ENCODE results near the gene WDR19.
"Not testable (repeated sequence)": the region's sequence is repeated elsewhere in the genome, so short reads cannot be mapped to it uniquely, and the experiment has no call there.

WDR19 gene

DNA sequence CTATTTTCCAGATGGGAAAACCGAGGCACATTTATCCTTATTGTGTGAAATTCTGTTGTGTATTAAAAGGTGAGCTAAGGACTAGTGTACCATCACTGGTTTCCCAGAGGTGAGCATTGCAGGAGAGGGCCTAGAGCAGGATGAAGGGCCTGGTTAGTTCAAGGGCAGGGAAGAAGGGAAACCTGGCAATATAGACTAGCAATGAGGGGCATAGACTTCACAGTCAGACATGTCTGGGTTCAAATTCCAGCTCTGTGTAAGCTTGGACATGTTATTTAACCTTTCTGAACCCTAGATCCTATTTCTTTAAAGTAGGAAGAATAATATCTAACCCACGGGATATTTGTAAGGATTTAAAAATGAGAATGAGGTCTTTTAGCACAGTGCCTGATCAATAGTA, 50.8 kb downstream of the WDR19 start:
- DNase-seq (ENCODE audit: low read depth), result no peak

DNA sequence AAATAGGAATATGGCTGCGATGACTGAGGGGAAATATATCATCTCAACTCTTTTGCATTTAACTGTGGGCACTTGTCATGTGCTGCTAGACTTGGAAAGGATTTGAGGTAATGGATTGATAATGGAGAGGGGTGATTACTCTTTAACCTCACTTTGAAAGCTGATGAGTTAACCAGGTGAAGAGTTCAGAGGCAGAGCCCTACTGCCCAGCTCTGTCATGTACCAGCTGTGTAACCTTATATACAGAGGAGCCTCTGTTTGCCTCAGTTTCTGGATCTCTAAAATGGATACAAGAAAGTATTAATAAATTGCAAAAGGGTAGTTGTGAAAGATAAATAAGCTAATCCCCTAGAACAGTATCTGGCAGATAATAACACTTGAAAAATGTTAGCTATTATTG, 51.5 kb downstream of the WDR19 start:
- no peak for DNase-seq (ENCODE audit: low read depth)

DNA sequence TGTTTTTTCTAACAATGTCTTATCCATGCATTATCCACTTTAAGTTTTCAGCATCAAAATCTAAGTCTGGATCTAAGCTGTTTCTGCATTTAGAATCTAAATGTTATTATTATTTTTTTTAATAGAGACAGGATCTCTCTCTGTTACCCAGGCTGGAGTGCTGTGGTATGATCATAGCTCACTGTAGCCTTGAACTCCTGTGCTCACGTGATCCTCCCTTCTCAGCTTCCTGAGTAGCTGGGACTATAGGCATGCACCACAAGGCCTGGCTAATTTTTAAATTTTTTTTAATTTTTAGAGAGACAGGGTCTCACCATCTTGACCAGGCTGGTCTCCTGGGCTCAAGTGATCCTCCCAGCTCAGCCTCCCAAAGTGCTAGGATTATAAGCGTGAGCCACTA, 52.7 kb downstream of the WDR19 start:
- DNase-seq (ENCODE audit: low read depth), result no peak

DNA sequence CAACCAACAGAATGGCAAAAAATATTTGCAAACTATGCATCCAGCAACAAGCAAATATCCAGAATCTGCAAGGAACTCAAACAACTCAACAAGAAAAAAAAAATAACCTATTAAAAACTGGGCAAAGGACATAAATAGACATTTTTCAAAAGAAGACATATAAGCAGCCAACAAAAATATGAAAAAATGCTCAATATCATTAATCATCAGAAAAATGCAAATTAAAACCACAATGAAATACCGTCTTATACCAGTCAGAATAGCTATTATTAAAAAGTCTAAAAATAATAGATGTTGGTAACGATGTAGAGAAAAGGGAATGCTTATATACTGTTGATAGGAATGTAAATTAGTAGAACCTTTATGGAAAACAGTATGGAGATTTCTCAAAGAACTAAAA, 53.4 kb downstream of the WDR19 start:
- no peak for DNase-seq (ENCODE audit: low read depth)

DNA sequence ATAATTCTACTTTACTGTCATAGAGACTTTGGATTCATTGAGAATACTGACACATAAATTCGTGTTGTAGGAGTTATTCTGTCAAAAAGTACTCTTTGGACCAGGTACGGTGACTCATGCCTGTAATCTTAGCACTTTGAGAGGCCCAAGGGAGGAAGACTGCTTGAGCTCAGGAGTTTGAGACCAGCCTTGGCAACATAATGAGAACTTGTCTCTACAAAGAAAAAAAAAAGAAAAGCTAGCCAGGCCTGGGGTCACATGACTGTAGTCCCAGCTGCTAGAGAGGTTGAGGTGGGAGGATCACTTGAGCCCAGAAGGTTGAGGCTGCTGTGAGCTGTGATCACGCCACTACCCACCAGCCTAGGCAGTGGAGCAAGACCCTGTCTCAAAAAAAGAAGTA, 54.9 kb downstream of the WDR19 start:
- DNase-seq (ENCODE audit: low read depth), result no peak

DNA sequence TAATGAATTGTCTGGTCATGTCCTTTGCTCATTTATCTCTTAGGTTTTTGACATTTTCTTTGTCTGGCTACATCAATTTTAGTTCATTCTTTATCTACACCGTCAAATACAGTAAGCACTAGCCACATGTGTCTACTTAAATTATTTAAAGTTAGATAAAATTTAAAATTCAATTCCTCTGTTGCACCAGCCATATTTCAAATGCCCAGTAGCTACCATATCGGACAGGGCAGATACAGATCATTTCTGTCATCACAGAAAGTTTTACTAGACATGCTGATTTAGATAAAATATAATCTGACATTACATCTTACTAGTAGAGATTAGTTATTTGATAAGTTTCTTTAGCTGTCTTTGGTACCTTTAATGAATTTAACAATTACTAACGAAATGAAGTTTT, 61.1 kb downstream of the WDR19 start:
- no peak for DNase-seq (ENCODE audit: low read depth)

DNA sequence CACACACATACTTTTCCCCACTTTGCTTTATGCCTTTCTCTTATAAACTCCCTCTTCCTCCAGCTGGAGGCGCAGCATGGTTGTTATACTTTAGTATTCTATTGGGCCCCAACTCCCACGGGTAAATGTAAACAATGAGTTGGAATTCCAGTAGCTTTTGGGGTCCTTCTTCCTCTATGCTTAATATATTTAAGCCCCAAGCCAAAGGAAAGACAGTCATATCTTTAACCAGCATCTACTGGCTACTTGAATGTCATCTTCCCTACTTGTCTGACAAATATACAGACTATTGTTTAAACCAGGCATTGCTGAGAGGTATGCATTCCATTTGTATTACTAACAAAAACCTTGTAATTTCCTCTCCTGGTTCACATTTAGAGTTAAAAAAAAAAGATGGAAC, 72.9 kb downstream of the WDR19 start:
- no peak for DNase-seq (ENCODE audit: low read depth)

DNA sequence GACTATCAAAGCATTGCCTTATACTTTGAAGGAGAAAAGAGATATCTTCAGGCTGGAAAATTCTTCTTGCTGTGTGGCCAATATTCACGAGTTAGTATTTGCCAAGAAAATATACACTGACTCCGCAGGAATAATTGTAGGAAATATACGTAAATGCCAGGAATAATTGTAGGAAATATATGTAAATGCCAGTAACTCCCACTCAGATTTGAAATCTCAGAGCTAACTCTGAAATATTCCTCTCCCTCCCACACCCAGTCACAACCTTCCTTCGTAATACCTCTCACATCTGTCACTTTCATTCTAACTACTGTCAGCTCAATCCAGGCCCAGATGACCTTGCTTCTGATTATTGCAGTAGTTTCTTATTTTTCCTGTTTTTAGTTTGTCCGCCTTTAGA, 73.5 kb downstream of the WDR19 start:
- DNase-seq (ENCODE audit: low read depth), result no peak

DNA sequence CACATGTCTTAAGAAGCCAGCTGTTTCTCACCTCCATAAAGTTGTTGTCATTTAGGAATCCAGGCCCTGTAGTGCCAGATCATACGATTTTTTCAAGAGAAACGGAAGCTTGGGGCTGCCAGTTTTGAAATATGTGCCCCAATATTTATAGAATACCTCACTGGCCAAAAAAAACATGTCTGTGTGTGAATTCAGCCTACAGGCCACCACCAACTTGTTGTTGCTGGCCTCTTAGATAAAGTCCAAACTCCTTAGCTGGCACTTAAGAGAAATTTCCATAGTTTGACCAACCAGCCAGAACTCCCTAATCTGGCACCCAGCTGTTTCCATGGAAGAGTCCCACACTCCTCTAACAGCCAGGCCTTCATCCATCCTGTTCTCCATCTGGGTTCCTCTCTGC, 74.1 kb downstream of the WDR19 start:
- peak; percentile 25 for DNase-seq (ENCODE audit: low read depth)

DNA sequence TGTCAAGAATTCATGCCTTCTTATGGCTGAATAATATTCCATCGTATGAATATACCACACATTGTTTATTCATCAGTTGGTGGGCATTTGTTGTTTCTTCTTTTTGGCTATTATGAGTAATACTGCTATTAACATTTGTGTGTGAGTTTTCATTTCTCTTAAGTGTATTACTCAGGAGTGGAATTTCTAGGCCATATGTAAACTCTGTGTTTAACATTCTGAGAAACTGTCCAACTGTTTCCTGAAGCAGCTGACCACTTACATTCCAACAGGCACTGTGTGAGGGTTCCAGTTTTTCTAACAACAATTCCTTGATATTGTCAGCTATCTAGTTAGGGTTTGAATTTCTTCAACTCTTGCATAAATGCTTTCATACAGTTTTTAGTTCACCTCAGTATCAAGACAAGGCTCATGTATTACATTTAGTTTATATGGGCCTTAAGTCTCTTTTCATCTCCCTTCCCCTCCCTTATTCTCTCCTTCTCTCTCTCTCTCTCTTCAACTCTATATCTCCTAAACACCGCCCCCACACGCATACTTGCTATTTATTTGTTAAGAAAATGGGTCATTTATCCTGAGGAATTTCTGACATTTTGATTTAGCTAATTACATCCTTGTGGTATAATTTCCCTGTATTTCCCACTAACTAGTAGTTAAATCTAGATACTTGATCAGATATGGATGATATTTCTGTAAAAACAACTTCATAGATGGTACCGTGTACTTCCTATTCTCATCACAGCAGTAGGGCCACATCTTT, 77.4 kb downstream of the WDR19 start:
- no peak for DNase-seq (ENCODE audit: low read depth)

DNA sequence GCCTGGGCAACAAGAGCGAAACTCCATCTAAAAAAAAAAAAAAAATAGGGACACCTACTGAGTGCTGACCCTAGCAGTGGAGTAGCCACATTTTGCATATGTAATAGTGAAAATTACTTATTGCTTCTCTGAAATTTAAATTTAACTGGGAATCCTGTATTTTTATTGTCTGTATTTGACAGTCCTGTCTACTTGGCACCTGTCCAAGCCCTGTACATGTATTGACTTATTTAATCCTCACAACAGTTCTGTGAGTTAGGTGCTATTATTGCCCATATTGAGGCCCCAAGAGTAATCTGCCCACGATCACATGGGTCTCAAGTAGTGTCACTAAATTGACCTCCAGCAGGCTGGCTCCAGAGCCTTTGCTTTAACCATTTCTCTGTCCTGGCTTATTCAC, 81.6 kb downstream of the WDR19 start:
- DNase-seq (ENCODE audit: low read depth), result no peak

DNA sequence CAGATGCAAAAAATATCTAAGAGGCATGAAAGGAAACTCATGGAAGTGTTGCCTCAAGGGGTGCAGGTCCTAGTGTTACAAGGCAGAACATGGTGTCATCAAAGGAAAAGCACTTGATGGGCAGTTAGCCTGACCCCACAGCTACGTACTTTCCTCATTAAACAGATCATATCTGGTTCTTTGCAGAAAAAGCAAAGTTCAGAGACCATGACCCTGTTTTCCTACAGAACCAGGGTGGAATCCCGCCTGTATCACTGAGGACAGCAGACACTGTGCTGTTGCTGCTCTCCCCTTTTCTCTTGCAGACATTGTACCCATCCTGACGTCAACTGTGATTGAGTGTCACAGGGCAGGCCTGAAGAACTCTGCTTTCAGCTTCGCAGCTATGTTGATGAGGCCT, 92.2 kb downstream of the WDR19 start:
- no peak for DNase-seq (ENCODE audit: low read depth)

DNA sequence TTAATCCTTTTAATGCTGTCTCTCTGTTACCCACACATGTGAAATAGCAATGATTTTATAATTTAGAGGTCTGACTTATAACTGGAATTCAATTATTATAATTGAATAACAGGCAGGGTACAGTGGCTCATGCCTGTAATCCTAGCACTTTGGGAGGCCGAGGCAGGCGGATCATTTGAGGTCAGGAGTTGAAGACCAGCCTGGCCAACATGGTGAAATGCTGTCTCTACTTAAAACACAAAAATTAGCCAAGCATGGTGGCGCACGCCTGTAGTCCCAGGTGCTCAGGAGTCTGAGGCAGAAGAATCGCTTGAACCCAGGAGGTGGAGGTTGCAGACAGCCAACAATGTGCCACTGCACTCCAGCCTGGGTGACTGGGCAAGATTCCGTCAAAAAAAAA, 95.3 kb downstream of the WDR19 start:
- not testable (repeated sequence) for DNase-seq (ENCODE audit: low read depth)

DNA sequence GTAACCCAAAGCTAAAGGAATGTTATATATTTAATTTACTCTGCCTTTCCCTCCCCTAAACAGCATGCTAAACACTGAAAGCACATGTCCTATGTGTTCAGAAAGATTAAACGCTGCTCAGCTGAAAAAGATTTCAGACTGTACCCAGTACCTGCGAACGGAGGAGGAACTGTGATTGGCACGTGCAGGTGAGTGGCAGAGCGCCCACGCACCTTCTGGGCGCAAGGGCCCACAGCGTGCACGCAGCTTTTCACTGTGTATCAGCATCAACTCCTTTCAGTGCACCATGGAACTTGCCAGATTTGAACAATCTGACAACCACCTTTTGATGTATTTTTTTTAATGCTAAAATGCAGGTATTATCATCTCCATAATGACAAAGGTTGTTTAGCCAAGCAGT, 96.1 kb downstream of the WDR19 start:
- DNase-seq (ENCODE audit: low read depth), result no peak

DNA sequence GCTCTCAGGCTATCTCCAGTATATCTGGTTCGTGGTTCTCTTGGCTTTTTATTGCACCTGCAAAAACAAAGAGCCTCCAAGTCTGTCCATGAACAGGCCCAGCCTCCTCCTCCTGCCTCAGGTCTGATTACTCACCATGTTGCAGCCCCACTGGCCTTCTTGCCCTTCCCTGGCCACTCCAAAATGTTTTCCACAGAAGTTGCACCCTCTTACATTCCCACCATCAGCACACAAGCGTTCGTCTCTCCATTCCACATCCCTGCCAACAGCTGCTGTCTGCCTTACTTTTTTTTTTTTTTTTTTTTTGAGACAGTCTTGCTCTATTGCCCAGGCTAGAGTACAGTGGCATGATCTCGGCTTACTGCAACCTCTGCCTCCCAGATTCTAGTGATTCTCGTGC, 97.1 kb downstream of the WDR19 start:
- no peak for DNase-seq (ENCODE audit: low read depth)

DNA sequence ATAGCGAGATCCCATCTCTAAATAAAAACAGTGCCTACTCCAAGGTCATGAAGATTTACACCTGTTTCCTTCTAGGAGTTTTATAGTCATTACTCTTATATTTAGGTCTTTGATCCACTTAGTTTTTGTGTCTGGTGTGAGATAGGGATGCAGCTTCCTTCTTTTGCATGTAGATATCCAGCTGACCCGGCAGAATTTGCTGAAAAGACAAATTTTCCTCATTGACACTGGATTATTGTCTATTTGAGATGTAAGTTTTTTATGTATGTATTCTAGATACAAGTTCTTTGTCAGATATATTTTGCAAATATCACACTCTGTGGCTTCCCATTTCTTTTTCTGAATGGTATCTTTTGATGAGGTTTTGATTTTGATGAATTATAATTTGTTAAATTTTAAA, 98.4 kb downstream of the WDR19 start:
- DNase-seq (ENCODE audit: low read depth), result no peak

DNA sequence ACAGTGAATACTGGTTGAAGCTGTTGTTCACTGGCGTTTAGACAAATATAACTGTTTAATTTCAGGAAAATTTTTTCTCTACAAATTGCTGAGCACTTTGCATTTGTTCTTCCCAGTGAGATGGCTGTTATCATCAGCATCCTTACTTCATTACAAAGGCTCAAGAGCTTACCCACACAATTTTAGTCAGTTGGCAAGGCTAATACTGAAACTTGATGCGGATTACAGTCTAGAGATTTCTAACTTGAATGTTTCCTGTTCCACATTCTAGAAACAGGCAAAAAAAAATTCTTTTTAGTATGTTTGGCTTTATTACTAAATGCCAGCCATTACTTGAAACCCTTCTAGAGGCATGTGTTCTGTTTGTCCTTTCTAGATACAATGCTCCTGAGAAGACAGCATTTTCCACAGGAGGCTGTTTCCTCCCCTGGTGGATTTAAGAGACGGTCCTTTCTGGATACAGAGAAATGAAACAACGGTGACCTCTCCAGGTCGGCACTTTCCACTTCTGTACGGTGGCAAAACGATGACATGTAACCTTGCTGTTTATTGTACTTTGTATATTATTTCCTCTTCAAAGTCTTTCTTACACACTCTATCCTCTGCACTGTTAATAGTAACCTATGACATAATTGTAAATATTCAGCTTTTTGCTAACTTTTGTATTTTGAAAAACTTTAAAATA, 102.9 kb downstream of the WDR19 start:
- no peak for DNase-seq (ENCODE audit: low read depth)

DNA sequence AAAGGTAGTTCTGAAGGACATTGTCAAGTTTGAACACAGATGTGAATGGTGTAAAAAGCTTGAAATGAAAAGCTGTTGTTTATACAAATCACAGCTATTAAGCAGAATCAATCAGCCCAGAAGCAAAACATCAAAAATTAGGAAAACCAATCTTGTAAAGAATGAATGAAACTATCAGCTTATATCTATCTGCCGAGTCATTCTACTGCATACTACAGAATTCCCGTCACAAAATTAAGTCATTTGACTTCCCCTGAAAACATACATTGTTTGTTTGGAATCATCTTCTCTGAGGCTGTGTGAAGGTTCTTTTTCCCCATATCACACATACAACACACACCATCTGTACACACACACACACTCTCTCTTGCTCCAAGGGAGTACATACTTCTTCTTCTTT, 103.5 kb downstream of the WDR19 start:
- no peak for DNase-seq (ENCODE audit: low read depth)

DNA sequence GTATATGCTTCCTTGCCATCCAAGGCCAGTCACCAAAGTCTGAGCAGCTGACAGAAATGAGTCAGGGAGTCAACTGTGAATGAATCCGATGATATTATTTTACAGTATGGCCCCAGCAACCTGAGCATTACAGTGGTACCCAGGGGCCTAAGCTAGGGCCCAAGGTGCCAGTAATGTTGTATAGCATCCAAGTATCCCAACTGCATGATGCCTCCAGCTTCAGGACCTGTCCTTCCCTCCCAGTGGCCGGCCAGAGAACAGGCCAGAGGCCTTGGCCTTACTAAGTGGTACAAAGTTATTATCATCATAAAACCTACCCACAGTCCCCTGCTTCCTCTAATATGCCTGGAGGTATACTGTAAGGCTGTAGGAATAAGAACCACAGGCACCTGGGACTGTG, 103.9 kb downstream of the WDR19 start:
- DNase-seq (ENCODE audit: low read depth), result no peak

DNA sequence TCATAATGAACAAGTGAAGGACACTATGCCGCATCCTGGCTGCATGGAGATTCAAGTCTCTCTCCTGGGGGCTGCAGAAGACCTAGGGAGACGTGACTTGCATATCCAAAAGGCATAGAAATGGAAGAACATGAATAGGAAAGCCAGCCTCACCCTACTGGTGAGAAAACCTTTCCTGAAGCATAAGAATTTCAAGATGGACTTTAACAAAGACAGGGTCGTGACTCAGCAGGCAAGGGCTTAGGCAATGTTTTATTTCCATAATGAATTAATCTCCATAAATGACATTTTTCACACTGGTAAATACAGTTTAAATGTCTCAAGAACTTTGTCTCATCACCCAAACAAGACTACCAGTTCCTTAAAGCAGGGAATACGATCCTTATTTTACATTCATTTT, 104.9 kb downstream of the WDR19 start:
- DNase-seq (ENCODE audit: low read depth), result no peak

DNA sequence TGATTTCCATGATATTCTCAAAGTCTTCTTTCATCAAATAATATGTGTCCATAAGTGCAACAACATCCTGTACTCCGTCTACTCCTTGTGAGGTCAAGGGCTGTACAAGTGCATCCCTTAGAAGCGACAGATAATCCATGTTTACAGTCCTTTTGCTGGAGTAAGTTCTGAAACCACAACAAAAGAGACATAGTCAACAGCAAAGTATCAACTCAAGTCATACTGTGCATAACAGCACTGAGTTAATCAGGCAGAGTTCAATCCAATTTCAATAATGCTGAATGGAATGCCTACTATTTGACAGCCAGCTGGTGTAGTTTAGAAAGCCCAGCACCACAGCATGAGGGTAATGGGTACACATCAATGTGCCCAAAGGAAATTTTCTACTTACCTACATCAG, 109.4 kb downstream of the WDR19 start:
- no peak for DNase-seq (ENCODE audit: low read depth)

DNA sequence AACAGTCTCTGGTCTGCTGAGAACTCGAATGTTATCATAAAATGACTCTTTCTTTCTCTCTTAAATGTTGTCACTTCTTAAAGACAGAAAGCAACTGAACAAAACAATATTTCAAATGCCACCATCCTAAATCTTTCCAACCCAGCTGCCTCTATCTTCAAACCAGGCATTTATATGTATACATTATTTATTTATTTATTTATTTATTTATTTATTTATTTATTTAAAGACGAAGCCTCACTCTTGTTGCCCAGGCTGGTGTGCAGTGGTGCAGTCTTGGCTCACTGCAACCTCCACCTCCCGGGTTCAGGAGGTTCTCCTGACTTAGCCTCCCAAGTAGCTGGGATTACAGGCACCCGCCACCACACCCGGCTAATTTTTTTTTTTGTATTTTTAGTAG, 110.1 kb downstream of the WDR19 start:
- DNase-seq (ENCODE audit: low read depth), result not testable (repeated sequence)

DNA sequence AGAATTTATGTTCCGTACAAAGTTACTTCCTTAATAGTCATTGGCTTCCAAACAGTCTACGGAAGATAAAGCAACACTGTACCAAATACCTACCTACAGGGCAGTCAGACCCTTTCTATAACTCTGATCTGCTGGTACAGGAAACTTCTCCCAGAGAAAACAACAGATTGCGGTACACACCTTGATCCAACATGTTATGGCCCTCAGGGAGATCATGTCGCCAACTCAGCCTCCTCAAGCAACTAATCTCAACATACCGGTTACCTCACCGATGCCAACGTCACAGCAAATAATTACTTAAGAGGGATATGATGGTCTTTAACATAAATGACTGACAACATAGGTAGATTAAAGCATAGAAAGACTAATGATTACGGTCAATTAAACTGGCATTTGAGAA, 113.5 kb downstream of the WDR19 start:
- DNase-seq (ENCODE audit: low read depth), result no peak

DNA sequence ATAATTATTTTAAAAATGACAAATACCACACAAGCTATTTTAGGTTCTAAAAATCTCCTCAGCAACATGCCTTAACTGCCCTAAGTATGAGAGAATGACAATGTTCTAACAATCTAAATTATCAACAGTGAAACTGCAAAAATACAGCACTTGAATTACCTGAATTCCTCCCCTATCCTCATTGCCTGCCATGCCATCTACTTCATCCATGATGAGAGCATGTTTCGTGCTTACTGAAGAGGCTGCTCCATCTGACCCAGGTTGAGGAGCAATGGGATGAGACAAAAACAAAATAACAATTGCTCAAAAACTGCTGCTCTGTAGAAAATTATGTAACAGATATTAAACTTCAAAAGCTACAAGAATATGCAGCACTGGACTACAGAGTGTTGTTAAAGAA, 120.6 kb downstream of the WDR19 start:
- no peak for DNase-seq (ENCODE audit: low read depth)
